SK-N-SH treated with all-trans-retinoic acid at 6 μM for 48 hours (cell line): ENCODE results near the gene LRPPRC.

Source experiments
- ARNTL ChIP-seq: fragments of 450-650 bp; formaldehyde crosslinking; IDR thresholded peaks from 2 replicates; pipeline ENCODE4 v1.5.0; 2020; ENCODE audit warnings: low read depth, mild to moderate bottlenecking, moderate library complexity, borderline replicate concordance
- BACH2 ChIP-seq: fragments of 250-450 bp; sonication (Bioruptor Pico); IDR thresholded peaks from 2 replicates; pipeline ENCODE4 v1.9.0; 2021; ENCODE audit warnings: mild to moderate bottlenecking, borderline replicate concordance
- CREB5 ChIP-seq: fragments of 250-450 bp; sonication (Bioruptor Pico); IDR thresholded peaks from 2 replicates; pipeline ENCODE4 v1.5.1; 2020; ENCODE audit warnings: low read depth, mild to moderate bottlenecking, moderate library complexity
- CSDC2 ChIP-seq: fragments of 250-450 bp; sonication (Bioruptor Pico); IDR thresholded peaks from 2 replicates; pipeline ENCODE4 v1.5.0; 2020; ENCODE audit warnings: mild to moderate bottlenecking, moderate library complexity
- ISL1 ChIP-seq: fragments of 250-450 bp; sonication (Bioruptor Pico); IDR thresholded peaks from 2 replicates; pipeline ENCODE4 v2.1.2; 2022; ENCODE audit warnings: mild to moderate bottlenecking, moderate library complexity
- PPARA ChIP-seq: fragments of 250-450 bp; sonication (Bioruptor Pico); IDR thresholded peaks from 2 replicates; pipeline ENCODE4 v1.5.0; 2020; ENCODE audit warnings: mild to moderate bottlenecking, borderline replicate concordance
- RARB ChIP-seq: fragments of 250-450 bp; sonication (Bioruptor Pico); IDR thresholded peaks from 2 replicates; pipeline ENCODE4 v1.8.0; 2021; ENCODE audit warnings: mild to moderate bottlenecking, moderate library complexity
- SNAI2 ChIP-seq: fragments of 250-450 bp; sonication (Bioruptor Pico); IDR thresholded peaks from 2 replicates; pipeline ENCODE4 v1.5.0; 2020; ENCODE audit warnings: mild to moderate bottlenecking, moderate library complexity
- TCF4 ChIP-seq: fragments of 250-450 bp; sonication (Bioruptor Pico); IDR thresholded peaks from 2 replicates; pipeline ENCODE4 v1.8.0; 2021; ENCODE audit warnings: mild to moderate bottlenecking, moderate library complexity, borderline replicate concordance
- TOX ChIP-seq: fragments of 250-450 bp; sonication (Bioruptor Pico); IDR thresholded peaks from 2 replicates; pipeline ENCODE4 v1.8.0; 2021; ENCODE audit warnings: mild to moderate bottlenecking, moderate library complexity, borderline replicate concordance
- ZC3H10 ChIP-seq: fragments of 250-450 bp; sonication (Bioruptor Pico); IDR thresholded peaks from 2 replicates; pipeline ENCODE4 v1.5.1; 2021; ENCODE audit warnings: mild to moderate bottlenecking, moderate library complexity
- ZFP3 ChIP-seq: fragments of 250-450 bp; sonication (Bioruptor Pico); IDR thresholded peaks from 2 replicates; pipeline ENCODE4 v1.5.0; 2020; ENCODE audit warnings: mild to moderate bottlenecking, moderate library complexity
- ZFP30 ChIP-seq: fragments of 450-650 bp; formaldehyde crosslinking; IDR thresholded peaks from 2 replicates; pipeline ENCODE4 v1.5.0; 2022; ENCODE audit warnings: mild to moderate bottlenecking, moderate library complexity
- TF ChIP-seq, protein P1 (sequence below): fragments of 250-450 bp; sonication (Bioruptor Pico); IDR thresholded peaks from 2 replicates; pipeline ENCODE4 v1.8.0; 2020; ENCODE audit warnings: mild to moderate bottlenecking, moderate library complexity, borderline replicate concordance

DNA sequence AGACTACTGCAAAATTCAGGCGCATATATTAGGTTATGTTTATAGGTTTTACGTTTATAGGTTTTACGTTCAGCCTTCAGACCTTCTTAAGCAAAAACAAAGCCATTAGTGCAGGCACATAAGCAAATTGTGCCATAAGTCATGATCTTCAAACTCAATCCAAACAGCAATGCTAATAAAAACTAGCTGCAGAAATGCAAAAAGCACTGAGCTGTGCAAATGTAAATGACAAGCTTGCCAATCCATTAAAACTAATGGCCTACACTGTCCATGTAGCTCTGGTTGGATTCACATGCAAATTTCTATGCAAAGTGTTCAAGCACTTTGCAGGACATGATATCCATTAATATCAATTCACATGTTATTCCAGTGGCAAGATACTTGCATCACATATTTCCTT lies 50.9 kb downstream of the LRPPRC start:
- TF ChIP-seq CREB5 (no peak), ARNTL (CRISPR knock-in tag) (no peak), ZFP30 (CRISPR knock-in tag) (no peak), CSDC2 (no peak), ZC3H10 (CRISPR knock-in tag) (no peak), ZFP3 (CRISPR knock-in tag) (no peak), TCF4 (no peak), ISL1 (no peak), TOX (CRISPR knock-in tag) (no peak), RARB (CRISPR knock-in tag) (no peak), SNAI2 (CRISPR knock-in tag) (no peak), PPARA (CRISPR knock-in tag) (no peak), BACH2 (CRISPR knock-in tag) (no peak)
- TF ChIP-seq, protein P1, sequence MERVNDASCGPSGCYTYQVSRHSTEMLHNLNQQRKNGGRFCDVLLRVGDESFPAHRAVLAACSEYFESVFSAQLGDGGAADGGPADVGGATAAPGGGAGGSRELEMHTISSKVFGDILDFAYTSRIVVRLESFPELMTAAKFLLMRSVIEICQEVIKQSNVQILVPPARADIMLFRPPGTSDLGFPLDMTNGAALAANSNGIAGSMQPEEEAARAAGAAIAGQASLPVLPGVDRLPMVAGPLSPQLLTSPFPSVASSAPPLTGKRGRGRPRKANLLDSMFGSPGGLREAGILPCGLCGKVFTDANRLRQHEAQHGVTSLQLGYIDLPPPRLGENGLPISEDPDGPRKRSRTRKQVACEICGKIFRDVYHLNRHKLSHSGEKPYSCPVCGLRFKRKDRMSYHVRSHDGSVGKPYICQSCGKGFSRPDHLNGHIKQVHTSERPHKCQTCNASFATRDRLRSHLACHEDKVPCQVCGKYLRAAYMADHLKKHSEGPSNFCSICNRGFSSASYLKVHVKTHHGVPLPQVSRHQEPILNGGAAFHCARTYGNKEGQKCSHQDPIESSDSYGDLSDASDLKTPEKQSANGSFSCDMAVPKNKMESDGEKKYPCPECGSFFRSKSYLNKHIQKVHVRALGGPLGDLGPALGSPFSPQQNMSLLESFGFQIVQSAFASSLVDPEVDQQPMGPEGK (CRISPR knock-in tag) = no peak
